GM19397 (cell line): ENCODE measurements around the gene SERBP1.
"Not testable (repeated sequence)": the region's sequence is repeated elsewhere in the genome, so short reads cannot be mapped to it uniquely, and the experiment has no call there.

ENCODE experiments used
- ATAC-seq: cut with Tn5 transposase; IDR thresholded peaks from one replicate; pipeline ENCODE4 v1.9.1; 2021; ENCODE audit warnings: mild to moderate bottlenecking, moderate library complexity; ENCODE audit not compliant: unreplicated experiment

The SERBP1 gene

GRCh38 chr1:67430358-67431155 lies at the start of gene SERBP1:
TSS of gene SERBP1 (minus strand) at chr1:67430402. CDS start at chr1:67430300, 102 bp downstream.
- ATAC-seq: peak; percentile 87

GRCh38 chr1:67479146-67479891 lies 49.1 kb upstream of the SERBP1 start:
- no peak for ATAC-seq

GRCh38 chr1:67476906-67477305 lies 46.7 kb upstream of the SERBP1 start:
- ATAC-seq: no peak

- ATAC-seq: no peak
Observed at GRCh38 chr1:67476006-67476482, 45.8 kb upstream of the SERBP1 start.

- ATAC-seq: no peak
Observed at GRCh38 chr1:67472056-67472455, 41.9 kb upstream of the SERBP1 start.

- no peak for ATAC-seq
Observed at GRCh38 chr1:67469431-67469830, 39.2 kb upstream of the SERBP1 start.

GRCh38 chr1:67468066-67468718 lies 38.0 kb upstream of the SERBP1 start:
- ATAC-seq: no peak

GRCh38 chr1:67465375-67465774 lies 35.2 kb upstream of the SERBP1 start:
- no peak for ATAC-seq

- no peak for ATAC-seq
Observed at GRCh38 chr1:67464746-67465145, 34.5 kb upstream of the SERBP1 start.

GRCh38 chr1:67464058-67464457 lies 33.9 kb upstream of the SERBP1 start:
- no peak for ATAC-seq

GRCh38 chr1:67463298-67463955 lies 33.2 kb upstream of the SERBP1 start:
- ATAC-seq: no peak

- no peak for ATAC-seq
Observed at GRCh38 chr1:67460676-67461500, 30.7 kb upstream of the SERBP1 start.

- no peak for ATAC-seq
Observed at GRCh38 chr1:67459068-67459467, 28.9 kb upstream of the SERBP1 start.

GRCh38 chr1:67458663-67459062 lies 28.5 kb upstream of the SERBP1 start:
- no peak for ATAC-seq

- ATAC-seq: no peak
Observed at GRCh38 chr1:67457247-67457646, 27.0 kb upstream of the SERBP1 start.

GRCh38 chr1:67451815-67452214 lies 21.6 kb upstream of the SERBP1 start:
- ATAC-seq: no peak

GRCh38 chr1:67451356-67451755 lies 21.2 kb upstream of the SERBP1 start:
- no peak for ATAC-seq

GRCh38 chr1:67446893-67447292 lies 16.7 kb upstream of the SERBP1 start:
- ATAC-seq: no peak

GRCh38 chr1:67446014-67446413 lies 15.8 kb upstream of the SERBP1 start:
- ATAC-seq: not testable (repeated sequence)

GRCh38 chr1:67441739-67442281 lies 11.6 kb upstream of the SERBP1 start:
- ATAC-seq: no peak
